Measurements from ENCODE around the gene LYZL1. TPM values are rescaled to one million over a fixed set of nuclear protein-coding genes. Genes with fewer than 3 reads are reported as not detected.

Gene LYZL1
- total and polyA plus RNA-seq, 2 donors (not counting 1 experiment from before 2014, with no cell fraction given) = not detected

DNA sequence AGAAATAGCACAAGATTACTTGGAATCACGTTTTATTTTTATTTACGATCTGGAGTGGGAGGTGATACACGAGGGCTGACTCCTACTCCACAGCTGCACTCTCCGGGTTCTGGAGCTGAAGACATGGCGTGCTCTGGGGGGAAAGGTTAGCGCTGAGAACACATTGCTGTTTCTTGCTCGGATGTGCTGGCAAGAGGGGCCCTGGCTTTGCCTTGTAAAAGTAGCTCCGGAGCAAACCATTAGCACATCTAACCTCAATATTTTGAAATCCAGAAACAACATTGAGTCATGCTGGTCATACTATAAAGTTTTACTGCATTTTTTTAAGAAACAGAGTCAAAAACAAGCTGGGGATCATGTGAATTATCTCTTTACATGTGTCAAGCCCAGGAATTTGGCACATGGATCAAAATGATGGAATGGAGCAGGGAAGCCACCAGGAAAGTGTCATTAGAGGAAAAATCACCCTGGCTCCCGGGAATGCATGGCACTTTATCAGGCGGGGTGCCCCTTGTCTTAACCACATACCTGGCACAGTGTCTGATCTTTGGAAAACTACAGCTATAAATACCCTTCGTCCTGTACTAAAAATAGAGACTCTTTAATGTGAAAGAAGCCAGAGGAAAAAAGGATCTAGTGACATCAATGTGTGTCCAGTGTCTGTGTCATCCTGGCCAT lies 31.6 kb upstream of the LYZL1 start:
- Histone ChIP-seq H4K20me1 (ENCODE audit: control insufficient read depth, insufficient read depth, low read length, poor library complexity, severe bottlenecking) (no peaks in the 10 kb centered on the region), H2AFZ (ENCODE audit: insufficient read depth, low read depth, low read length, poor library complexity, severe bottlenecking) (no peak overlapping the region), H3K9ac (ENCODE audit: low read length) (no peak overlapping the region), H3K4me2 (replicated peaks; ENCODE audit: low read depth, low read length, poor library complexity, severe bottlenecking) (no peak overlapping the region), H3K4me1 (ENCODE audit: control insufficient read depth in 2 of 2, insufficient read depth in 2 of 2, low read length in 2 of 2) (no peaks in the 10 kb centered on the region), H3K27me3 (replicated peaks in 1 of 4; ENCODE audit: control extremely low read depth in 1 of 4, control insufficient read depth in 3 of 4, insufficient read depth in 4 of 4, low read length in 3 of 4) (peaks cover 0 to 3% (median under 1%) of the 10 kb centered on the region in 4 experiments), H3K9me3 (ENCODE audit: control extremely low read depth in 1 of 3, control insufficient read depth in 2 of 3, insufficient read depth in 1 of 3, low read length in 2 of 3) (peaks cover 0 to 12% (median 0%) of the 10 kb centered on the region in 3 donors), H3K4me3 (ENCODE audit: control extremely low read depth in 1 of 5, extremely low read depth in 1 of 5, insufficient read depth in 1 of 5, low read depth in 2 of 5, low read length in 4 of 5) (no peak overlapping the region), H3K36me3 (replicated peaks in 1 of 2; ENCODE audit: control extremely low read depth in 1 of 2, control insufficient read depth in 1 of 2, extremely low read depth in 1 of 2, insufficient read depth in 2 of 2, low read length in 1 of 2) (no peaks in the 10 kb centered on the region), H3K27ac (ENCODE audit: low read length in 2 of 2) (no peak overlapping the region), H3K79me2 (ENCODE audit: control insufficient read depth, insufficient read depth, low read length) (no peaks in the 10 kb centered on the region)
- Mint-ChIP-seq H3K4me1 (peaks cover 1% of the 10 kb centered on the region), H3K9me3 (ENCODE audit: insufficient read depth) (no peaks in the 10 kb centered on the region), H3K4me3 (no peak overlapping the region), H3K27ac (no peak overlapping the region), H3K27me3 (peaks cover 3% of the 10 kb centered on the region)
- POLR2A ChIA-PET = no interaction called here
- no peak for ATAC-seq (ENCODE audit: low read depth)
- intact Hi-C loops (cut with micrococcal nuclease) = no loop called here
- WGBS (ENCODE audit: insufficient coverage) = 78% methylated on average over 9 of the region's 11 CpGs
- TF ChIP-seq, protein P1, sequence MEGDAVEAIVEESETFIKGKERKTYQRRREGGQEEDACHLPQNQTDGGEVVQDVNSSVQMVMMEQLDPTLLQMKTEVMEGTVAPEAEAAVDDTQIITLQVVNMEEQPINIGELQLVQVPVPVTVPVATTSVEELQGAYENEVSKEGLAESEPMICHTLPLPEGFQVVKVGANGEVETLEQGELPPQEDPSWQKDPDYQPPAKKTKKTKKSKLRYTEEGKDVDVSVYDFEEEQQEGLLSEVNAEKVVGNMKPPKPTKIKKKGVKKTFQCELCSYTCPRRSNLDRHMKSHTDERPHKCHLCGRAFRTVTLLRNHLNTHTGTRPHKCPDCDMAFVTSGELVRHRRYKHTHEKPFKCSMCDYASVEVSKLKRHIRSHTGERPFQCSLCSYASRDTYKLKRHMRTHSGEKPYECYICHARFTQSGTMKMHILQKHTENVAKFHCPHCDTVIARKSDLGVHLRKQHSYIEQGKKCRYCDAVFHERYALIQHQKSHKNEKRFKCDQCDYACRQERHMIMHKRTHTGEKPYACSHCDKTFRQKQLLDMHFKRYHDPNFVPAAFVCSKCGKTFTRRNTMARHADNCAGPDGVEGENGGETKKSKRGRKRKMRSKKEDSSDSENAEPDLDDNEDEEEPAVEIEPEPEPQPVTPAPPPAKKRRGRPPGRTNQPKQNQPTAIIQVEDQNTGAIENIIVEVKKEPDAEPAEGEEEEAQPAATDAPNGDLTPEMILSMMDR (IDR thresholded peaks at IDR 0.05) = no peak
- TF ChIP-seq EZH2 (IDR thresholded peaks at IDR 0.05; ENCODE audit: borderline replicate concordance, insufficient read depth, low read depth, low read length, poor library complexity, severe bottlenecking) = no peak
- CTCF ChIA-PET = interaction anchor here (0.5 kb wide), 1 partner anchor 126 kb away, joined by 3 read pairs; no protein-coding TSS in a partner anchor
- no peak for DNase-seq

DNA sequence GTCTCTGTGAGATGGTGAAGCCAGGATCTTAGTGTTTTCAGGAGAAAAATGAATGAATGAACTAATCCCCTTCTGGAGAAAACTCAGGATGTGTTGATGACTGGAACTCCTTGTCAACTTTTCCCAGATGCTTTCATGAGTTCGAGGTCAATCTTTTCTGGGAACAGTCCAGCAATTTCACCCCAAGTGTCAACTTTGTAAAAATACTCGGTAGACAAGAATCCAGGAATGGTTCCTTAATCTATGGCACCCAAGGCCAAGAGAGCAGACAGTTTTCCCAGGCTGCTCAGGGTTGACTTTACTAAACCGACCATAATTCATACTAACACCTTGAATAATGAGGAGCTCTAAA lies 31.1 kb upstream of the LYZL1 start:
- TF ChIP-seq, protein P1 (IDR thresholded peaks at IDR 0.05) = no peak
- POLR2A ChIA-PET = no interaction called here
- no peaks in the 10 kb centered on the region for H3K79me2 ChIP-seq (ENCODE audit: control insufficient read depth, insufficient read depth, low read length)
- peaks cover 0 to 12% (median 0%) of the 10 kb centered on the region in 3 donors for H3K9me3 ChIP-seq (ENCODE audit: control extremely low read depth in 1 of 3, control insufficient read depth in 2 of 3, insufficient read depth in 1 of 3, low read length in 2 of 3)
- no peak overlapping the region for H2AFZ ChIP-seq (ENCODE audit: insufficient read depth, low read depth, low read length, poor library complexity, severe bottlenecking)
- H3K4me1 ChIP-seq (ENCODE audit: control insufficient read depth in 2 of 2, insufficient read depth in 2 of 2, low read length in 2 of 2) = no peaks in the 10 kb centered on the region
- H3K9me3 Mint-ChIP-seq (ENCODE audit: insufficient read depth) = no peaks in the 10 kb centered on the region
- H3K4me3 Mint-ChIP-seq = no peak overlapping the region
- no peak overlapping the region for H3K4me3 ChIP-seq (ENCODE audit: control extremely low read depth in 1 of 5, extremely low read depth in 1 of 5, insufficient read depth in 1 of 5, low read depth in 2 of 5, low read length in 4 of 5)
- H3K9ac ChIP-seq (ENCODE audit: low read length) = no peak overlapping the region
- no peak for DNase-seq
- WGBS (ENCODE audit: insufficient coverage) = 84% methylated on average over 3 of the region's 3 CpGs
- no peaks in the 10 kb centered on the region for H3K36me3 ChIP-seq (replicated peaks in 1 of 2; ENCODE audit: control extremely low read depth in 1 of 2, control insufficient read depth in 1 of 2, extremely low read depth in 1 of 2, insufficient read depth in 2 of 2, low read length in 1 of 2)
- no peaks in the 10 kb centered on the region for H4K20me1 ChIP-seq (ENCODE audit: control insufficient read depth, insufficient read depth, low read length, poor library complexity, severe bottlenecking)
- no peak overlapping the region for H3K27ac Mint-ChIP-seq
- CTCF ChIA-PET = no interaction called here
- ATAC-seq (ENCODE audit: low read depth) = no peak
- peaks cover 0 to 3% (median 1%) of the 10 kb centered on the region in 4 experiments for H3K27me3 ChIP-seq (replicated peaks in 1 of 4; ENCODE audit: control extremely low read depth in 1 of 4, control insufficient read depth in 3 of 4, insufficient read depth in 4 of 4, low read length in 3 of 4)
- H3K4me2 ChIP-seq (replicated peaks; ENCODE audit: low read depth, low read length, poor library complexity, severe bottlenecking) = no peak overlapping the region
- no peak overlapping the region for H3K27ac ChIP-seq (ENCODE audit: low read length in 2 of 2)
- peaks cover 3% of the 10 kb centered on the region for H3K27me3 Mint-ChIP-seq
- peaks cover 1% of the 10 kb centered on the region for H3K4me1 Mint-ChIP-seq
- intact Hi-C loops (cut with micrococcal nuclease) = no loop called here

Data from B cell (primary cell).